ENCODE results near the gene LMF2.
"Not testable (repeated sequence)": the region's sequence is repeated elsewhere in the genome, so short reads cannot be mapped to it uniquely, and the experiment has no call there.

The LMF2 gene

DNA sequence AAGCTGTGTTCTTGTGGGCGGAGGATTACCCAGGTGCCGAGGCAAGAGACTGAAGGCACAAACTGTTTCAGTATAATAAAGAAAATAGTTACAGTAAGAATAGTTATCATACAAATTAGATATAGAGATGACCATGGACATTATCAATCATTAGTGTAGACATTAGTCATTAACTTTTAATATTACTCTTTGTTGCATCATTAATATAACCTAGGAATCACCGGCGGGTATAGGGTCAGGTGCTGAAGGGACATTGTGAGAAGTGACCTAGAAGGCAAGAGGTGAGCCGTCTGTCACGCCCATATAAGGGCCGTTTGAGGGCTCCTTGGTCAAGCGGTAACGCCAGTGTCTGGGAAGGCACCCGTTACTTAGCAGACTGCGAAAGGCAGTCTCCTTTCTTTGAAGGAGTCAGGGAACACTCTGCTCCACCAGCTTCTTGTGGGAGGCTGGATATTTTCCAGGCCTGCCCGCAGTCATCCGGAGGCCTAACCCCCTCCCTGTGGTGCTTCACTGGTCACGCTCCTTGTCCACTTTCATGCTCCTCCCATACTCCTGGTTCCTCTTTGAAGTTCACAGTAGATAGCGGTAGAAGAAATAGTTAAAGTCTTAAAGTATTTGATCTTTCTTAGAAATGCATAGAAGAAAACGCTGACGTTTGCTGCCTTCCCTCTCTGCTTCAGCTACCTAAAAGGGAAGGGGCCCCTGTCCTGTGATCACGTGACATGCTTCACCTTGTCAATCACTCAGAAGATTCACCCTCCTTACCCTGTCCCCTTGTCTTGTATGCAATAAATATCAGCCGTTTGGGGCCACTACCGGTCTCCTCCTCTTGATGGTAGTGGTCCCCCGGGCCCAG, 26.6 kb upstream of the LMF2 start:
- not testable (repeated sequence) for DNase-seq

DNA sequence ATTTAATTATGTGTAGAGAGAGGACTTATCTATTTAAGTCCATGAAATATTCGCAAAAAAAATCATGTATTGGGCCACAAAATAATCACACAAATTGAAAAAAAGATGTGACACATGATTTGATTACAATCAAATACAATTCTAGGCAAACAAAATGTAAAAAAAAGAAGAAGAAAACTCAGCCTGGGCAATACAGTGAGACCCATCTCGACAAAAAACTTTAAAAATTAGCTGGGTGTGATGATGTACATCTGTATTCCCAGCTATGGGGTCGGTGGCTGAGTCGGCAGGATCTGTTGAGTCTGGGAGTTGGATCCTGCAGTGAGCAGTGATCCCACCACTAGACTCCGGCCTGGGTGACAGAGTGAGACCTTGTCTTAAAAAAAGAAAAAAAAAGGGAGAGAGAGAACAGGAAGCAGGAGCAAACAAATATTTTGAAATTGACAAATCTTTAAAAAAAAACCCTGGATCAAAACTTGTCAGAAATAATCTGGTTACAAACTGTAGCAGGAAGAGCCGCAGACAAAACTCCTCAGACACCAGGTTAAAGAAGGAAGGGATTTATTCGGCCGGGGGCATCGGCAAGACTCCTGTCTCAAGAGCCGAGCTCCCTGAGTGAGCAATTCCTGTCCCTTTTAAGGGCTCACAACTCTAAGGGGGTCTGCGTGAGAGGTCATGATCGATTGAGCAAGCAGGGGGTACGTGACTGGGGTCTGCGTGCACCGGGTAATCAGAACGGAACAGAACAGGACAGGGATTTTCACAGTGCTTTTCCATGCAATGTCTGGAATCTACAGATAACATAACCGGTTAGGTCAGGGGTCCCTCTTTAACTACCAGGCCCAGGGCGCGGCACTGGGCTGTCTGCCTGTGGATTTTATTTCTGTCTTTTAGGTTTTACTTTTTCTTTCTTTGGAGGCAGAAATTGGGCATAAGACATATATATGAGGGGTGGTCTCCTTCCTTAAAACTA, 25.6 kb upstream of the LMF2 start:
- DNase-seq, result no peak

DNA sequence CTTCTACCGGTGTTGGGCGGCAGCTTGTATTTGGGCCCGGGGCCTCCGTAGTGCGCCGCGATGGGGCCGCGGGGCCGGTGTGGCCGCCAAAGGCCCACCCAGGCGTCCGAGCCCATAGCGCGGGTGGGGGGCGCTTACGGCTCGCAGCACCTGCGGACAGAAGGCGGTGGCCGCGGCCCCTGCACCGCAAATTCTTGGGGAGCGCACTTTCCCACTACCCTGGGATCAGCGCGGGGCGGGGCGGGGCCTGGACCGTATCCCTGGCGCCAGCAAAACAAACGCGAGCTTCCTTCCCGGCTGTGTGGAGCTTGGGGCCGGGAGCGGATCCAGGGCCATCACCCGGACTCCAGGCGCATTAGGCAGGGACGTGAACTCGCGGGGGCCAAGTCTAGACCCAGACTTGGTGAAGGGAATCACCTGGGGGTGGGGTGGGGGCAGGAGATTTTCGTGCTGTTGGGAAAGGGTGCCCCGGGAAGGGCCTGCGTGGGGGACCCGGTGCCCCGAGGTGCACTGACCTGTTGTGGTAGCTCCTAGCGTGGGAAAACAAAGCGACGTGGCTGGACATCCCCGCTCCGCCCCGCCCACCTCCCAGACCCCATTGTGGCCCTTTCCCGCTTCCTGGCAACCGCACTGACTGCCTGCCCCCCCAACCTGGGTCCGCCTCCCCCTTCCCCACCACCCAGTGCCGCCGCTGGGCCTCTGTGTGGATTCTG, 24.6 kb upstream of the LMF2 start:
- DNase-seq, result no peak

DNA sequence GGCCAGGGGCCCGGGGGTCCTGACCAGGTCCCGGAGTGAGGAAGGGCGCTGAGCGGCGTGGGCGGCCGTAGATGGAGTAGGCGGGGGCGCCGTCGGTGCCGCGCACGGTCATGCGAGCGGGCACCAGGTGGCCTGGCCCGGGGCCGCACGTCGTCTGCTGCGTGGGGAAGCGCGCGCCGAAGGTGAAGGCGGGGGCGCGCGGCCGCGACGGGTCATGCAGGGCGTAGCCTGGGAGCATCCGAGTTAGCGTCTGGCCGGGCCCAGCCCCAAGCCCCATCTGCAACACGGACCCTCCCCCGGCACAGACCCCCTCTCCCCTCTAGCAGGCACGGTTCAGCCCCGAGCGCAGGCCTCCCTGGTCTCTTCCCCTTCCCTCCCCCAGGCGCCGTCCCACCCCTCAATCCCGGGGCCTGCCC, 24.1 kb upstream of the LMF2 start:
- DNase-seq, result peak; percentile 66 to 72

DNA sequence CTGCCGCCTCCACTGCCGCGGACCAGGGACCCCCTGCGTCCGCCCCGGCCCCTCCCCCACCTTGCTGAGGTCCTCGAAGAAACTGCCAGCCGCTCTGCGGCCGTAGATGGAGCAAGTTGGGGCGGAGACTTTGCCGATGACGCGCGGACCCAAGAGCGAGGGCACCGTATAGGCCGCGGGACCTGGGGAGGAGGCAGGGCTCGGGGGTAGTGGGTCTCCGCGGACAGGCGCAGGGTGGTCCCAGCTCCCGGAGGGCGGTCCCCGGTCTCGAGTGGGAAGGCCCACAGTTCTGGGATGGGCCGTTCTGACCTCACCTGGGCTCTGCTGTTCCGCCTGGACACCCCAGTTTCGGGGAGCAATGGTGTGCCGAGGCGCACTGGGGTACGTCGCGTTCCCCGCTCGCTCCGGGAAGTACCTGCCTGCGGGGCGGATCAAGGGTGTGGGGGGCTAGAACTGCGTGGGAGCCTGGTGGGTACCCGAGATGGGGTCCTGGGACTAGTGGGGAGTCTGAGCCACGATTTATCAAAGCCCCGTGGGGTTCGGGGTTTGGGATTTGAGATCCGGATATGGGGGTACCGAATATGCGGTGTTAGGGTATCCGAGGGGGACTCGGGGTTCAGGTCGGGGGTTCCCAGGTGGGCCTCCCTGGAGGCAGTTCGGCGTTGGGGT, 23.5 kb upstream of the LMF2 start:
- DNase-seq, result peak; percentile 77 to 78

DNA sequence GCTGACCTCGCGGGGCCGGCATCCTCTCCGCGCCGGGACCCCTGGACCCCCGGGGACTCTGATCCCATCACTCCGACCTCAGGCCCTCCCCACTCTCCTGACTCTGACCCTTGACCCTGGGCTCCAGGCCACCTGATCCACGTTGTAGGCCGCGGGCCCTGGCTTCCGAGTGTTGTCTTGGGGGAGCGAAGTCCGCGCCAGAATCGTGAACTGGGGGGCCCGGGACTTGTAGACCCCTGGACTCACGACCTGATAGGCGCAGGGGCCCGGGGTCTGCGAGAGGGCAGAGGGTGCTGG, 23.0 kb upstream of the LMF2 start:
- peak in 1 of 2 experiments; percentile 33 for DNase-seq

DNA sequence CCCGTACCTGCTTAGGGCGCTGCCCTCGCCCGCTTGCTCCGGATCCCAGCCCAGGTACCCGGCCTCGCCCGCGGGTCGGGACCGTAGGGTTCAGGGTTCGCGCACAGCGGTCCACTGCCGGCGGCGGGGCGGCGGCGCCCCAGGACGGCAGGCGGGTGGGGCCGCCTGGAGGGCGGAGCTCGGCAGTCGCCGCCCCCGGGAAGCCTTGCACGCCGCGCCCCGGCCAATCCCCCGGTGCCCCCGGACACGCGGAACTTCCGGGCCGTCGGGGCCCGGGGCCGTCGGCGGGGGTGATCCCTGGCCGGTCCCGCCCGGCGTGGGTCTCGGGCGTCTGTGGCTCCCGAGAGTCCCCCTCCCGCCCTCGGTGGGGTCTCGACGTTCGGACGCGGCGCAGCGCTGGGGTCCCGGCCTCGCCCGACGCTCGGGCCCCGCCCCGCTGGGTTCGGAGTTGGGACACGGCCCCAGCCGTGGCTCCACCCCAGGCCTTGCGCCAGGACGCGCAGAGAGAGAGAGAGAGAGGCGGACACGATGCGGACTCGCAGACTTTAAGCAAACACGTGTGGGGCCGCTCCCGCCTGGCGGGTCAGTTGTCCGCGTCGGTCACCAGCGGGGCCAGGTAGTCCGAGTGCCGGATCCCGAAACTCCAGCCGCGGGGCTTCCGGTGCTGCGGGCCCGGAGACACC, 22.5 kb upstream of the LMF2 start, which contains the start of gene TYMP:
Gene TYMP, minus strand, starts transcription at position 116 of the 683 bp plus-strand sequence. CDS start 303 bp downstream, outside the sequence.
- peak; percentile 54 to 61 for DNase-seq

DNA sequence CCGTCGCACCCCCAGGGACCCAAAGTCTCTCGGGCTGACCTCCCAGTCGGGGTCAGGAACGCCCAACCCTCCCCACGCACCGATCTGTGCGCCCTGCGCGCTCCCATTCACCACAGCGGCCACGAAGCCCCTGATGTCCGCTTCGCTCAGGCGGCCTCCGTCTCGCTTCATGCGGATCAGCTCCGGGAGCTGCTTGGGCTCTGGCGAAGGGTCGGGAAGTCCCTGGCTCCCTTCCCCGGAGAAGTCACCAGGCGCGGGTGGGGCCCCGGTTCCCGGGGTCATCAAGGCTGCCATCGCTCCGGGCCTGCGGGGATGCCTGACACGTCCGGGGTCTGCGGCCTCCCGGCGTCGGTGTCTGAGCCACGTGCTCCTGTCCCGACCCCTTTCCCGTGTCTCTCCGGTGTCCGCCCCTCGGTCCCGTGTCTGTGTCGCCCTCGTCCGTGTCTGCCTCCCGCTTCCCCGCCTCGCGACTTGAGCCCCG, 22.0 kb upstream of the LMF2 start:
- DNase-seq, result no peak

DNA sequence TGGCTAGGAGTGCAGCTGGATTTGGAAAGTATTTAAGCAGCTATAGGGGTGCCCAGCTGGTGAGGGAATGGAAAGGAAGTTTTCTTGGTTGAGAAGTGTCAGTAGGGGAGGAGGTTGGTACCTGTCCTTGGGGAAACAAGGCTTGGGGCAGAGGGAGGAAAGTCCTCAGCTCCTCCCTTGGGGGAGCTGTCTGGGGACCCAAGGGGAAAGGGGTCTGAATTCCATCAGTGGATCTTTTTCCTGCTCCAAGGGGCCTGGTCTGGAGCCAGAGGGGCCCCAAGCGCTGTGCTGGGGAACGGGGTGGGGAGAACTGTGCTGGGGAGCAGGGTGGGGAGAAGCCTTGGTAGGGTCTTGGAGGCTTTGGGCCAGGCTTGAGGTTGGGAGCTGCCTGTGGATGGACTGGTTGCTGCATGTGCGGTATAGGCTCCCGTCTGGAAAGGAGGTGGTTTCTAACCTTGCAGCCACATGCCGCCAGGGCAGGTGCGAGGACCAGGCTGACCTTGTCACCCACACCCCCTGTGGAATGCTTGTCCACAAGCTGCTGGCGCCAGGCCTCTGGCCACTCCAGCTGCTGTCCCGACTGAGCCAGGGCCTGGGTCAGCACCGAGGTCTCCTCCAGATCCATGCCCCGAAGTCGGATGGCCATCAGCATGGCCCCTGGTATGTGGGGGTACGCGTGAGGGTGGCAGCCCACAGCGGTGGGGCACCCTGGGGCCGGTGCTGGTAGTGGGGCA, 21.3 kb upstream of the LMF2 start:
- no peak for DNase-seq

DNA sequence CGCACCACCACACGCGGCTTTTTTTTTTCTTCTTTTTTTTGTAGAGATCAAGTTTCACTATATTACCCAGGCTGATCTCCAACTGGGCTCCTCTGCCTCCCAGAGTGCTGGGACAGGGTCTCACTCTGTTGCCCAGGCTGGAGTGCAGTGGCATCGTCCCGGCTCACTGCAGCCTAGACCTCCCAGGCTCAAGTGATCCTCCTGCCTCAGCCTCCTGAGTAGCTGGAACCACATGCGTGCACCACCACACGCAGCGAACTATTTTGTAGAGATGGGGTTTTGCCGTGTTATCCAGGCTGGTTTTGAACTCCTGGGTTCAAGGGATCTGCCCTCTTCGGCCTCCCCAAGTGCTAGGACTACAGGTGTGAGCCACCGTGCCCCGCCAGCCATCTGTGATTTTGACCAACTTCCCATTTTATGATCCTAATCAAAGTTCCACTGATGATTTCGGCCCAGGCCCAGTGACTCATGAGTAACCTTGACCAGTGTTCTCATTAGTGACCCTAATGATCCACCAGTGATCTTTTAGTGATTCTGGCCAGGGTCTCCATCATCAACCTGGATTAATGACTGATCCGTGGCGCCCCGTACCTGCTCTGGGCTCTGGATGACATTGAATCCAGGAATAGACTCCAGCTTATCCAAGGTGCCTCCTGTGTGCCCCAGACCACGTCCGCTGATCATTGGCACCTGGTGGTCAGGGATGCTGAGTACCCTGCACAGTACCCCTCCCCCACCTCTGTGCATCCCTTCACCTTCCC, 20.6 kb upstream of the LMF2 start:
- no peak for DNase-seq

DNA sequence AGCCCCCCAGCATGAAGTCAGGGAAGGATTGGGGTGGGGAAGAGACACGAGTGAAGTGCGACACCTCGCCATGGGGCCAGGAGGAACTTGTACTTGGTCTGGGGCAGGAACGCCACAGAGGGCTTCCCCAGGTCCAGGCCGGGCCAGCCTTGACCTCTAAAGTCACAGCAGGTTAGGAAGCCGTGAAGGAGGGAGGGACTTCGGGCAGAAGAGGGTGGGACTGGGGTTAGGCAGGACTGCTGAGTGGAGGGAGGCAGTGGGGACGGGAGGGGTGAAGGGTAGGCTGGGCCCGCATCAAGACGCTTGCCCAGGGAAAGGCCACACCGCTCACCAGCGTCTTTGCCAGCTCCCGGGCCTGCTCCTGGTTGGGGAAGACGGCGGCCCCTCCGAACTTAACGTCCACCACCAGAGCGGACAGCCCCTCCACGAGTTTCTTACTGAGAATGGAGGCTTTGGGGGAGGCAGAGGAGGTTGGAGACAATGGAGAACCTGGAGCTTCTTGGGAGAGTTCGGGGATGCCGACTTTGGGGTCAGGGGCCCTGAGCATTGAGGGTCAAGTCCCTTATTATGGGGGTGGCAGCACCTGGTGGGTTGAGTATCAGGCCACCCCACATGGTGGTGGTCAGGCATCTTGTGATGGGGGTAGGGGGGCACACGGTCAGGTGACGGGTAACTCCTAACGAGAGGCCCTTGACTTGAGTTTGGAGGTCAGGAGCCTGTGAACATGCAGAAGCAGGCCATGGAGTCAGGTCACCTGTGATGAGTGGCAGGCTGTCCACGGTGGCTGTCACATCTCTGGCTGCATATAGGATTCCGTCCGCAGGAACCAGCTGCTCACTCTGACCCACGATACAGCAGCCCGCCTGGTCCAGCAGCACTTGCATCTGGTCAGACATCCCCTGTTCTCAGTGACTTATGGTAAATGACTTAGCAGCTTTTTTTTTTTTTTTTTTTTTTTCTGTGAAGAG, 19.6 kb upstream of the LMF2 start:
- no peak for DNase-seq

DNA sequence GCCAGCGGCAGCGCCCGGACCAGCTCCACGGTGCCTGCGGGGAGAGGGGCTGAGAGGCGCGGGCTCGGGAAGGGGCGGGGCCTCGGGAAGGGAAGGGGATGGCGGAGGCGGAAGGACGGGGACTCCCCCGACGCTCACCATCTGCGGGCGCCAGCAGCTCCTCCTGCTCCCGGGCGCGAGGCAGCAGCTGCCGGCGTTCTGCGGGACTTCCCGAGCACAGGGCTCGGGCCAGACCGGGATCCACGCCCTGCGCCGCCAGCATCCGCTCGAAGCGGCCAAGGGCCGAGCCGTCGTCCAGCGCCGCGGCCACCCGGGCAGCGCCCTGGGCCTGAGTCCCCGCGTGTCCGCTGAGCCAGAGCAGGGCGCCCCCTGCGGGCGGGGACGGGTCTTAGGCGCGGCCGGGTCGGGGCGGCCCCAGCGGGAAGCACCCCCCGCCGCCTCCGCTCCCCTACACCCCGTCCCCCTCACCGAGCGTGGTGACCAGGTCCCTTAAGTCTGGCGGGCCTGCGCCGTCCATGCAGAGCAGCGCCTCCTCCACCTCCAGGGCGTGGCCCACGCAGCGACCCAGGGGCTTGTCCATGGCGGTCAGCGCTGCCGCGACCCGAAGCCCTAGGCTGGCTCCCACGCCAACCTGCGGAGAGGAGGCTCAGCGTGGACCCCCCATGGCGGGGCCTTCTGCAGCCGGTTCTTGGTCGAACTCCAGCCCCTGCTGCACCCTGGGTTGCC, 18.8 kb upstream of the LMF2 start:
- peak; percentile 80 to 81 for DNase-seq

DNA sequence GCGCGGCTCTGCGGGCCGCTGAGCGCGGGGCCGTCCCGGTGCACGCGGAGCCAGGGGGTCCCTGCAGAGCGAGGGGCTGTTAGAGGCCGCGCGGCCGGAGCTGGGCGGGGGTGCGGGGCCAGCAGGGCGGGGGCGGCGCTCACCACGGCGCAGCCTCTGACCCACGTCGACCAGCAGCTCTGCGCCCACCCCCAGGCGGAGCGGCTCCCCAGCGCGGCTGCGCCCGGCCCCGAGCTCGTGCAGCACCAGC, 18.3 kb upstream of the LMF2 start:
- DNase-seq, result no peak

DNA sequence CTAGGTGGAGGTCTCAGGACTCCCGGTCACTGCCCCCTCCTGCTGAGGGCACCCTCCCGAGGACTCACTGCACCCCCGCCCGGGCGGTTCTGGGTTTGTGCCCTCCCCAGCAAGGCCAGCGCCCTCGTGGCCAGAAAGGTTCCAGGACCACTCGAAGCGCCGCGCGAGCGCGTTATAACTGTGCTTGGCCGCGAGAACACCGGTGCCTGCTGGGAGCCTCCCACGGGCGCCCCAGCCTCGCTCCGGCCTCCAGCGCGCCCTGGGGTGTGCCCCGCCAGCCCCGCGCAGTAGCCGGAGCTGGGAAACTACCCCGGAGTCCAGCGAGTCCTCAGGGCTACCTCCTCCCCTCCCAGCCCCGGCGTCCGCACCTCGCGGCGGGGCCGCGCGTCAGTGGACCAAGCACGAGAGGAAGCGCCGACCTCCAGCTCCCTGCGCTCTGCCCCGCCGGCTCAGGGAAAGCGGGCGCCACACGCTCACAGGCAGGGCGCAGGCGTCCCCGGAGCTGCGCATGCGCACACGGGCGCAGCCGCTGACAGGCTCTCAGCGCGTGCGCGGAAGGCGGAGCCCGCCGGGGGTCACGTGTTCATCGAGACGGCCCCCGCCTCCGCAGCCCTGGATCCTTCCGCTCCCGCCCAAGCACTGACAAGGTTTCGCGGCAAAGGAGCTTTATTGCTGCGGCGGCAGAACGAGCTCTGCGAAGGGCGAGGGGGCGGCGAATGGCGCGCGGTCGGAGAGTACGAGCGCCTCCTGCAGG, 17.8 kb upstream of the LMF2 start, which contains the start of gene SCO2:
Gene SCO2, minus strand, starts transcription at position 495 of the 754 bp plus-strand sequence. CDS start 1,187 bp downstream, outside the sequence.
- DNase-seq, result peak; percentile 97 to 98

DNA sequence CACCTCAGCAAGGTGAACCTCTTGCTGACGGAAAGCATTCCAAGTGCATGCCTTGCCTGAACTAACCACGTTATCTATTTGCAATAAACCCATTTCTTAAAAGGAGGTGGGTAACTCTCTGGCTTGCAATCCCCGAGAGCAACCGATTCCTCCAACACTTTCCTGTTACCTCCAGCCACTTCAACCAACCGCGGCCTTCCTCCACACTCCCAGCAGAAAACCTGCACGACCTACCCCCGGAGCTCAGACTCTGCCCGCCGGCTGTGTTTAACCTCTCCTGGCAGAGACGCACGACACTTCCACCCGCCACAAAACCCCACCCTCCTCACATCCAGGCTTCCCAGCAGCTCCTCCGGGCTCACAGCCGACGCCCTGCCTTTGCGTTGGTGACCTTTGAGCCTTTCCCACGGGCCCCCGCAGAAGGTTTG, 17.2 kb upstream of the LMF2 start:
- DNase-seq, result no peak

DNA sequence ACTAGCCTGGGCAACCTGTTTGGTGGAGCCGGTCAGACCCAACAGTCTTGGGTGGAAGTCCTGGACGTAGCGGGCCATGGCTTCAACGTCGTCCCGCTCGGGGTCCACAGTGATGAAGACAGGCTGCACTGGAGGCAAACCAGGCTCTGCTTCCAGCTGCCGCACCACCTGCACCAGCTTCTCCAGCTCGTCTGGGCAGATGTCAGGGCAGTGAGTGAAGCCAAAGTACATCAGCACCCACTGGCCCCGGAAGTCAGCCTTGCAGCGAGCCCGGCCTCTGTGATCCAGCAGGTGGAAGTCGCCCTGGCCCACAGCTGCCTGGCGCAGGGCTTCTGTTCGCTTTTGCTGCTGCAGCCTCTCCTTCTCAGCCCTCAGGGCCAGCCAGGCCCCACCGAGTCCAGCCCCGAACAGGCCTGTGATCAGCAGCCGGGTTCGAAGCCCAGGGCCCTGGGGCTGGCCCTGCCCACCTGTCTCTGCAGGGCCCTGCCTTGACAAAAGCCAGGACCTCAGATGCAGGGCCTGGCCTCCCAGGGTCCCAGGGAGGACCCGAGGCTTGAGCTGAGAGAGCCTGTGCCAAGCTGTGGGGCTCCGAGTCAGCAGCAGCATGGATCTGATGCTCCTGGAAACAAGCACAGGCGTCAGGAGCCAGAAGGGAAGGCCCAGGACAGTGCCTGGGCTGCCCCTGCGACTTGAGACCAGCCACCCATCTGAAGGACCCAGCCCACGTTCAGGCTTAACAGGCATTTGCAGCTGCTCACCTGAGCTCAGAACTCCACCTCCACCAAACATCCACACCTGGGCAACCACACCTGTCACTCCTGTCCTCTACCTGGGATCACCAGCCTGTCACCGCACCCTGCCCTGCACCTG, 16.5 kb upstream of the LMF2 start:
- no peak for DNase-seq

DNA sequence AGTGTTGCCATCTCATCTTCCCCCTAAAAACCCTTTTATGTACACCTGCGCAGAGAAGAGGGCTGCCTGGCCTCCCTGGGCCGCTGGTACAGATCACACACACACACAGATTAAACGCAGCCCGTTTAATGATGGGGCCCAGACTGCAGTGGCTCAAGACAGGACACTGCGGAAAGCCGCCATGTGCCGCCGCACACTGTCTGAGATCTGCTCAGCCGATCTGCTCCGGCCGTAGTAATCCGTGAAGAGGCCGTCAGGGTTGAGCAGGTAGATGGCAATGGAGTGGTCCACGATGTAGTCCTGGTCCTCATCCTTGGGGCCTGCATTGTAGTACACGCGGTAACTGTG, 15.9 kb upstream of the LMF2 start:
- no peak for DNase-seq
